Caco-2 (cell line): Measurements from ENCODE around the gene NR5A2. TPM values are rescaled to one million over a fixed set of nuclear protein-coding genes. Genes with fewer than 3 reads are reported as not detected.

Experiments used
- BruUV-seq: library from RNA; stranded (reverse); fragments of 400-500 nt; replicated peaks from 2 replicates; lab custom pipeline; 2021; lab: Mats Ljungman, UMichigan
- CTCF ChIA-PET: fragments of 300-600 bp; sonication (Branson Sonifier 250); formaldehyde crosslinking; loops from one replicate; lab custom pipeline; 2022; ENCODE audit warnings: antibody characterized with exemption; lab: Charles Lee
- POLR2A ChIA-PET: fragments of 300-600 bp; sonication (Branson Sonifier 250); formaldehyde crosslinking; loops from one replicate; lab custom pipeline; 2022; ENCODE audit warnings: antibody characterized with exemption; lab: Charles Lee
- DNase-seq, 2 experiments: peaks; one replicate each; pipeline versions ENCODE4 v3.0.0 to v3.0.0-alpha.2; 2020 to 2022
- H3K27me3 ChIP-seq: replicated peaks from 2 replicates; pipeline ENCODE4 v1.6.0; 2011; ENCODE audit warnings: low read length; ENCODE audit not compliant: control insufficient read depth, insufficient read depth
- H3K36me3 ChIP-seq: 2 replicates; pipeline ENCODE4 v1.5.1; 2011; ENCODE audit warnings: low read length; ENCODE audit not compliant: control insufficient read depth, insufficient read depth
- H3K4me1 ChIP-seq: fragments of 250-450 bp; sonication (Bioruptor Pico); 2 replicates; pipeline ENCODE4 v1.5.1; 2020; ENCODE audit warnings: mild to moderate bottlenecking
- H3K4me3 ChIP-seq: 2 replicates; pipeline ENCODE4 v1.5.1; 2011; ENCODE audit warnings: low read depth, mild to moderate bottlenecking, control low read depth, low read length
- H3K9me3 ChIP-seq: fragments of 250-450 bp; sonication (Bioruptor Pico); 2 replicates; pipeline ENCODE4 v1.5.1; 2020; ENCODE audit warnings: mild to moderate bottlenecking, moderate library complexity
- H3K27ac Mint-ChIP-seq: one replicate; pipeline ENCODE4 v1.8.0; 2022; ENCODE audit warnings: mixed read lengths; ENCODE audit not compliant: unreplicated experiment
- H3K27me3 Mint-ChIP-seq: one replicate; pipeline ENCODE4 v1.8.0; 2022; ENCODE audit warnings: mixed read lengths; ENCODE audit not compliant: insufficient read depth, unreplicated experiment
- H3K36me3 Mint-ChIP-seq: one replicate; pipeline ENCODE4 v1.8.0; 2022; ENCODE audit warnings: mild to moderate bottlenecking, mixed read lengths; ENCODE audit not compliant: insufficient read depth, unreplicated experiment
- H3K4me1 Mint-ChIP-seq: one replicate; pipeline ENCODE4 v1.8.0; 2022; ENCODE audit warnings: low read depth, mixed read lengths; ENCODE audit not compliant: unreplicated experiment
- H3K4me3 Mint-ChIP-seq: one replicate; pipeline ENCODE4 v1.8.0; 2022; ENCODE audit warnings: mild to moderate bottlenecking, moderate library complexity, mixed read lengths; ENCODE audit not compliant: unreplicated experiment
- H3K9me3 Mint-ChIP-seq: one replicate; pipeline ENCODE4 v1.8.0; 2022; ENCODE audit warnings: mixed read lengths; ENCODE audit not compliant: unreplicated experiment
- CTCF ChIP-seq, 2 experiments: fragments of 200-600 bp in 1 of 2; IDR thresholded peaks; 1 replicate in 1 of 2; 2 replicates in 1 of 2; pipeline versions ENCODE4 v1.5.1 to v1.8.0; 2011 to 2022; ENCODE audit warnings: antibody characterized with exemption in 1 of 2, control low read depth in 1 of 2, inconsistent platforms in 1 of 2, low read depth in 1 of 2, low read length in 1 of 2, mild to moderate bottlenecking in 1 of 2, moderate library complexity in 1 of 2; ENCODE audit not compliant: insufficient read depth in 1 of 2, severe bottlenecking in 1 of 2, unreplicated experiment in 1 of 2
- intact Hi-C: fragments of 100-400 bp; cut with micrococcal nuclease; formaldehyde crosslinking; loops from one replicate; pipeline ENCODE4 v1.10.0; 2022; ENCODE audit not compliant: unreplicated experiment
- total RNA-seq: library from RNA; stranded (reverse); gene quantifications from 2 replicates; pipeline ENCODE4 v1.2.3, GENCODE V29; 2022

NR5A2 gene
- total RNA-seq, 1 experiment from 2014 or later = 6.5 TPM

- CTCF ChIA-PET = no interaction called here
- peaks cover 12% of the 10 kb centered on the region for H3K4me1 Mint-ChIP-seq
- H3K4me3 Mint-ChIP-seq = peak overlapping the region; percentile 95
- Histone ChIP-seq H3K4me1 (peaks cover 8% of the 10 kb centered on the region; the same call in 1 of the 2 replicates), H3K4me3 (peak overlapping the region; percentile 70), H3K9me3 (no peaks in the 10 kb centered on the region), H3K36me3 (no peaks in the 10 kb centered on the region), H3K27me3 (no peaks in the 10 kb centered on the region)
- intact Hi-C loops = loop anchor here (2.0 to 10.0 kb wide), 3 partner anchors 89 to 443 kb away; no protein-coding TSS in a partner anchor
- POLR2A ChIA-PET = no interaction called here
- H3K9me3 Mint-ChIP-seq = no peaks in the 10 kb centered on the region
- no peak for DNase-seq
- H3K27ac Mint-ChIP-seq = no peak overlapping the region
- TF ChIP-seq CTCF (IDR thresholded peaks at IDR 0.05; ENCODE audit: insufficient read depth in 1 of 2, low read depth in 1 of 2, low read length in 1 of 2, severe bottlenecking in 1 of 2, unreplicated experiment in 1 of 2) = no peak
- no peaks in the 10 kb centered on the region for H3K27me3 Mint-ChIP-seq
- peaks cover 10% of the 10 kb centered on the region for H3K36me3 Mint-ChIP-seq
- no TSS peak for BruUV-seq
Measured at GRCh38 chr1:200042119-200042551, 14.6 kb downstream of the NR5A2 start.

- POLR2A ChIA-PET = no interaction called here
- Histone ChIP-seq H3K36me3 (no peaks in the 10 kb centered on the region), H3K4me1 (peaks cover 8% of the 10 kb centered on the region; the same call in 1 of the 2 replicates), H3K27me3 (no peaks in the 10 kb centered on the region), H3K9me3 (no peaks in the 10 kb centered on the region), H3K4me3 (peak overlapping the region; percentile 70)
- H3K4me1 Mint-ChIP-seq = peaks cover 6% of the 10 kb centered on the region
- no peak for TF ChIP-seq CTCF (IDR thresholded peaks at IDR 0.05; ENCODE audit: insufficient read depth in 1 of 2, low read depth in 1 of 2, low read length in 1 of 2, severe bottlenecking in 1 of 2, unreplicated experiment in 1 of 2)
- no peaks in the 10 kb centered on the region for H3K27me3 Mint-ChIP-seq
- CTCF ChIA-PET = no interaction called here
- BruUV-seq = no TSS peak
- intact Hi-C loops = loop anchor here (2.0 to 10.0 kb wide), 3 partner anchors 88 to 442 kb away; no protein-coding TSS in a partner anchor
- peaks cover 10% of the 10 kb centered on the region for H3K36me3 Mint-ChIP-seq
- H3K4me3 Mint-ChIP-seq = peak overlapping the region; percentile 95
- no peaks in the 10 kb centered on the region for H3K9me3 Mint-ChIP-seq
- peak overlapping the region; percentile 82 for H3K27ac Mint-ChIP-seq
- DNase-seq = peak in 1 of 2 experiments; percentile 64
Measured at GRCh38 chr1:200042552-200043335, 15.2 kb downstream of the NR5A2 start.

- H3K4me1 Mint-ChIP-seq = peaks cover 4% of the 10 kb centered on the region
Measured at GRCh38 chr1:200043336-200043668, 15.8 kb downstream of the NR5A2 start.

More at GRCh38 chr1:200043336-200043668, 15.8 kb downstream of the NR5A2 start:
- H3K27ac Mint-ChIP-seq = peak overlapping the region; percentile 82
- H3K9me3 Mint-ChIP-seq = no peaks in the 10 kb centered on the region
- ChIA-PET CTCF (no interaction called here), POLR2A (no interaction called here)
- no peaks in the 10 kb centered on the region for H3K9me3 ChIP-seq
- 0 out of 2 replicates have a peak, but pooled peaks cover 1% of the 10 kb centered on the region for H3K36me3 ChIP-seq
- H3K4me1 ChIP-seq = peaks cover 13% of the 10 kb centered on the region
- intact Hi-C loops = loop anchor here (2.0 to 10.0 kb wide), 3 partner anchors 87 to 441 kb away; no protein-coding TSS in a partner anchor
- no peaks in the 10 kb centered on the region for H3K27me3 Mint-ChIP-seq
- no peak for TF ChIP-seq CTCF (IDR thresholded peaks at IDR 0.05; ENCODE audit: insufficient read depth in 1 of 2, low read depth in 1 of 2, low read length in 1 of 2, severe bottlenecking in 1 of 2, unreplicated experiment in 1 of 2)
- peaks cover 13% of the 10 kb centered on the region for H3K36me3 Mint-ChIP-seq
- peak overlapping the region; percentile 95 for H3K4me3 Mint-ChIP-seq
- BruUV-seq = TSS peak; percentile 8
- no peaks in the 10 kb centered on the region for H3K27me3 ChIP-seq
- DNase-seq = no peak
- peak overlapping the region; percentile 70 for H3K4me3 ChIP-seq
